LHCN-M2 (cell line): ENCODE results near the gene PEX26. TPM values are rescaled to one million over a fixed set of nuclear protein-coding genes. Genes with fewer than 3 reads are reported as not detected.

Experiments
- total RNA-seq: library from RNA; depleted of rRNA; stranded (reverse); fragments of >200 nt; gene quantifications from 2 replicates; pipeline ENCODE4 v1.2.3, GENCODE V29; 2014; rRNA removed

Gene PEX26
- total RNA-seq, 1 experiment from 2014 or later: 32.7 TPM

Other genes starting within 250 kb of the PEX26 start
- gene MICAL3, start 53.4 kb upstream of the PEX26 start, total RNA-seq: 18.5 and 21.0 TPM in 2 replicates
- gene TUBA8, start 32.8 kb downstream of the PEX26 start, total RNA-seq: 0.26 and 0.46 TPM in 2 replicates
- 4.4 and 7.7 TPM in 2 replicates for gene USP18, start 72.2 kb downstream of the PEX26 start, total RNA-seq